ENCODE measurements around the gene PCDHGA10.
"Not testable (repeated sequence)": the region's sequence is repeated elsewhere in the genome, so short reads cannot be mapped to it uniquely, and the experiment has no call there.

The PCDHGA10 gene

DNA sequence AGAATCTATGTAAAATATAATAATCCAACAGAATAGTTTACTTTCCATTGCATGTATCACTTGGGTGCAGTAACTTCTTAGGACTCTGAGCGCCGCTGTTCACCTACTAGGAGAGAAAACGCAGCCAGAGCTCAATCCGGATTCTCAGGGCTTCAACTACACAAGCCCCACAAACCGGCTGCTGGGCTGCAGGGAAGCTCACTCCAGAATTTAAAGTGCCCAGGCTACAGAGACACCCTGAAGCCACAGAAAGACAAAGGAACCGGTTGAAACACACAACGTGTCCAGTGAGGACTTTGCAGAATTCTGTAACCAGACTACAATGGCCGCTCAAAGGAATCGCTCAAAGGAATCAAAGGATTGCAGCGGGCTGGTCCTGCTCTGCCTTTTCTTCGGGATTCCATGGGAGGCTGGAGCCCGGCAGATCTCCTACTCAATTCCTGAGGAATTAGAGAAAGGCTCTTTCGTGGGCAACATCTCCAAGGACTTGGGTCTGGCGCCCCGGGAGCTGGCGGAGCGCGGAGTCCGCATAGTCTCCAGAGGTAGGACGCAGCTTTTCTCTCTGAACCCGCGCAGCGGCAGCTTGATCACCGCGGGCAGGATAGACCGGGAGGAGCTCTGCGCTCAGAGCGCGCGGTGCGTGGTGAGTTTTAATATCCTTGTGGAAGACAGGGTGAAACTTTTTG, at the start of gene PCDHGA10:
PCDHGA10 (plus strand) TSS at position 134 of the 686 bp plus-strand sequence; CDS start at position 323, 189 bp downstream.
- Mint-ChIP-seq H3K9me3 (peaks cover 11% of the 10 kb centered on the region), H3K36me3 (peaks cover 11% of the 10 kb centered on the region), H3K27me3 (peaks cover 27% of the 10 kb centered on the region), H3K4me3 (peak within 1 kb of the TSS; percentile 86), H3K27ac (peak within 1 kb of the TSS; percentile 70), H3K4me1 (peaks cover 10% of the 10 kb centered on the region)
- ATAC-seq (ENCODE audit: low read depth) (peak; percentile 75), DNase-seq (ENCODE audit: low spot score in 2 of 2) (no peak)

DNA sequence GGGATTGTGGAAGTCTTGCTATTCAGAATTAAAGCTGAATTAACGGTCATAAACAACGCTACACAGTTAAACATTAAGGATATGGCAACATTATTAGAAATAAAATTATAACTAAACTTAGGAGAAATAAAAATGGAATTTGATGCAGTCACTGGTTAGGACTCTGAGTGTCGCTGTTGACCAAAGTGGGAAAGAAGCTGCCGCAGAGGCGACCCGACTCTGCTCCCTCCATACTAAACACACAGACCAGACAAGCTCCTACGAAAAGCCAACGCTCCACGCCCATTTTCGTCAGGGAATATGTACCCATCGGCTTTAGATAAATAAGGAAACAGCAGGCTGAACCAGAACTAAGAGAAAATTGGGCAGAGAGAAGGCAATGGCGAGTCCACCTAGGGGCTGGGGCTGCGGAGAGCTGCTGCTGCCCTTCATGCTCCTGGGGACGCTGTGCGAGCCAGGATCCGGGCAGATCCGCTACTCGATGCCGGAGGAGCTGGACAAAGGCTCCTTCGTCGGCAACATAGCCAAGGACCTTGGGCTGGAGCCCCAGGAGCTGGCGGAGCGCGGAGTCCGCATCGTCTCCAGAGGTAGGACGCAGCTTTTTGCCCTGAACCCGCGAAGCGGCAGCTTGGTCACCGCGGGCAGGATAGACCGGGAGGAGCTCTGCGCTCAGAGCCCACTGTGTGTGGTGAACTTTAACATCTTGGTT, 48.7 kb upstream of the PCDHGA10 start, which contains the start of gene PCDHGA5:
PCDHGA5 (plus strand) TSS at position 211 of the 709 bp plus-strand sequence; CDS start at position 380, 169 bp downstream.
- peaks cover 11% of the 10 kb centered on the region for H3K9me3 Mint-ChIP-seq

DNA sequence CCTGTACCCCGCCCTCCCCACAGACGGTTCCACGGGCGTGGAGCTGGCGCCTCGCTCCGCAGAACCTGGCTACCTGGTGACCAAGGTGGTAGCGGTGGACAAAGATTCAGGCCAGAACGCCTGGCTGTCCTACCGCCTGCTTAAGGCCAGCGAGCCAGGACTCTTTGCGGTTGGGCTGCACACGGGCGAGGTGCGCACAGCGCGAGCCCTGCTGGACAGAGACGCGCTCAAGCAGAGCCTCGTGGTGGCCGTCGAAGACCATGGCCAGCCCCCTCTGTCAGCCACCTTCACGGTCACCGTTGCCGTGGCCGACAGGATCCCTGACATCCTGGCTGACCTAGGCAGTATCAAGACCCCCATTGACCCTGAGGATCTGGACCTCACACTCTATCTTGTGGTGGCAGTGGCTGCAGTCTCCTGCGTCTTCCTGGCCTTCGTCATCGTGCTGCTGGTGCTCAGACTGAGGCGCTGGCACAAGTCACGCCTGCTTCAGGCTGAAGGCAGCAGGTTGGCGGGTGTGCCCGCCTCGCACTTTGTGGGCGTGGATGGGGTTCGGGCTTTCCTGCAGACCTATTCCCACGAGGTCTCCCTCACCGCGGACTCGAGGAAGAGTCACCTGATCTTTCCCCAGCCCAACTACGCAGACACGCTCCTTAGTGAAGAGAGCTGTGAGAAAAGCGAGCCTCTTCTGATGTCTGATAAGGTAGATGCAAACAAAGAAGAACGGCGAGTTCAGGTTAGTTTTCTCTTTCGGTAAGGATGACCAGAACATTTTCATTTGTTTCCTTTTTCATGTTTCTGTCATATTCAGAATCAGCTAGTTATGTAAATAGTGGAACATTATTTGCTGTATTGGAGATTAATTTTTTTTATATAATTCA, 46.5 kb upstream of the PCDHGA10 start:
- peaks cover 12% of the 10 kb centered on the region for H3K9me3 Mint-ChIP-seq
- peaks cover 5% of the 10 kb centered on the region for H3K4me1 Mint-ChIP-seq
- H3K27me3 Mint-ChIP-seq = peaks cover 16% of the 10 kb centered on the region
- no peak for DNase-seq (ENCODE audit: low spot score in 2 of 2)
- H3K36me3 Mint-ChIP-seq = peaks cover 6% of the 10 kb centered on the region
- no peak overlapping the region for H3K27ac Mint-ChIP-seq
- no peak for ATAC-seq (ENCODE audit: low read depth)
- H3K4me3 Mint-ChIP-seq = no peak overlapping the region

More for the DNA sequence above, 48.7 kb upstream of the PCDHGA10 start, which contains the start of gene PCDHGA5:
- peaks cover 2% of the 10 kb centered on the region for H3K4me1 Mint-ChIP-seq
- H3K4me3 Mint-ChIP-seq = no peak within 1 kb of the TSS
- DNase-seq (ENCODE audit: low spot score in 2 of 2) (no peak), ATAC-seq (ENCODE audit: low read depth) (no peak)
- H3K36me3 Mint-ChIP-seq = peaks cover 5% of the 10 kb centered on the region
- H3K27me3 Mint-ChIP-seq = peaks cover 15% of the 10 kb centered on the region
- H3K27ac Mint-ChIP-seq = no peak within 1 kb of the TSS

DNA sequence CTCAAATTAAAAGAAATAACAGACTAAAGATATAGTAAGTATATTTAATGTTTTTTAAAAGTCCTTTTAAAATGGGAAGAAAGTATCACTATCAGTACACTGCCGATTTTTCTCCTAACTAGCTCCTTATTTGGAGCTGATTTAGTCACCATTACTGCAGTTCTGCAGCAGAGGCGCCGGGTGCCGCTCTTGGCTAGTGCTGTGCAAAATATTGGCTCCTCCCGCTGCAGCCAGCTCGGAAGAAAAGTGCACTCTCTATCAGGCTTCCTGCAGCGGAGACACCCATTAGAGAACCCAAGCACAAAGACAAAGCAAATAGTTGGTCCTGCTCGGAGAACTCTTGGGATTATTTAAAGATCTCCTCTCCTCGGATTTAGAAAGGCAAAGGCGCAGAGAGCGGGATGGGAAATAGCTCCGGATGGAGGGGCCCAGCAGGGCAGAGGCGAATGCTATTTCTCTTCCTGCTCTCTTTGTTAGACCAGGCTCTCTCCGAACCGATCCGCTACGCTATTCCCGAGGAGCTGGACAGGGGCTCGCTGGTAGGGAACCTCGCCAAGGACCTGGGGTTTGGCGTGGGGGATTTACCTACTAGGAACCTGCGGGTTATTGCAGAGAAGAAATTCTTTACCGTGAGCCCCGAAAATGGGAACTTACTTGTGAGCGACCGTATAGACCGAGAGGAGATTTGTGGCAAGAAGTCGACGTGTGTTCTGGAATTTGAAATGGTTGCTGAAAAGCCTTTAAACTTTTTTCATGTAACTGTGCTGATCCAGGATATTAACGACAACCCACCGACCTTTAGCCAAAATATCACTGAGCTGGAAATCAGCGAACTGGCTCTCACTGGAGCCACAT, 42.6 kb upstream of the PCDHGA10 start, which contains the start of gene PCDHGB3:
PCDHGB3 (plus strand) TSS at position 249 of the 855 bp plus-strand sequence; CDS start at position 402, 153 bp downstream.
- ATAC-seq (ENCODE audit: low read depth) = peak; percentile 93
- peak within 1 kb of the TSS; percentile 95 for H3K4me3 Mint-ChIP-seq
- H3K27ac Mint-ChIP-seq = peak within 1 kb of the TSS; percentile 41
- peak in 1 of 2 donors; percentile 20 for DNase-seq (ENCODE audit: low spot score in 2 of 2)
- peaks cover 2% of the 10 kb centered on the region for H3K4me1 Mint-ChIP-seq
- H3K9me3 Mint-ChIP-seq = peaks cover 8% of the 10 kb centered on the region
- H3K27me3 Mint-ChIP-seq = peaks cover 15% of the 10 kb centered on the region
- peaks cover 3% of the 10 kb centered on the region for H3K36me3 Mint-ChIP-seq

DNA sequence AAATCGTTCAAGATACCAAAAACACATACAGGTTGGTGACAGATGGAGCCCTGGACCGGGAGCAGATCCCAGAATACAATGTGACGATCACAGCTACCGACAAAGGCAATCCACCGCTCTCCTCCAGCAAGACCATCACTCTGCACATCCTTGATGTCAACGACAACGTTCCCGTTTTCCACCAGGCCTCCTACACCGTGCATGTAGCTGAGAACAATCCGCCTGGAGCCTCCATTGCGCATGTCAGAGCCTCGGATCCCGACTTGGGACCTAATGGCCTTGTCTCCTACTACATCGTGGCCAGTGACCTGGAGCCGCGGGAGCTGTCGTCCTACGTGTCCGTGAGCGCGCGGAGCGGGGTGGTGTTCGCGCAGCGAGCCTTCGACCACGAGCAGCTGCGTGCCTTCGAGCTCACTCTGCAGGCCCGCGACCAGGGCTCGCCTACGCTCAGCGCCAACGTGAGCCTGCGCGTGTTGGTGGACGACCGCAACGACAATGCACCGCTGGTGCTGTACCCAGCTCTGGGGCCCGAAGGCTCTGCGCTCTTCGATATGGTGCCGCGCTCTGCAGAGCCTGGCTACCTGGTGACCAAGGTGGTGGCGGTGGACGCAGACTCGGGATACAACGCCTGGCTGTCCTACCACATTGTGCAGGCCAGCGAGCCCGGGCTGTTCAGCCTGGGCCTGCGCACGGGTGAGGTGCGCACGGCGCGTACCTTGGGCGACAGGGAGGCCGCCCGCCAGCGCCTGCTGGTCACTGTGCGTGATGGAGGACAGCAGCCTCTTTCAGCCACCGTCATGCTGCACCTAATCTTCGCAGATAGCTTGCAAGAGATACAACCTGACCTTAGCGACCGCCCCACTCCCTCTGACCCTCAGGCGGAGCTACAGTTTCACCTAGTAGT, 41.0 kb upstream of the PCDHGA10 start:
- Mint-ChIP-seq H3K27me3 (peaks cover 10% of the 10 kb centered on the region), H3K36me3 (peaks cover 3% of the 10 kb centered on the region)
- no peak for ATAC-seq (ENCODE audit: low read depth)

DNA sequence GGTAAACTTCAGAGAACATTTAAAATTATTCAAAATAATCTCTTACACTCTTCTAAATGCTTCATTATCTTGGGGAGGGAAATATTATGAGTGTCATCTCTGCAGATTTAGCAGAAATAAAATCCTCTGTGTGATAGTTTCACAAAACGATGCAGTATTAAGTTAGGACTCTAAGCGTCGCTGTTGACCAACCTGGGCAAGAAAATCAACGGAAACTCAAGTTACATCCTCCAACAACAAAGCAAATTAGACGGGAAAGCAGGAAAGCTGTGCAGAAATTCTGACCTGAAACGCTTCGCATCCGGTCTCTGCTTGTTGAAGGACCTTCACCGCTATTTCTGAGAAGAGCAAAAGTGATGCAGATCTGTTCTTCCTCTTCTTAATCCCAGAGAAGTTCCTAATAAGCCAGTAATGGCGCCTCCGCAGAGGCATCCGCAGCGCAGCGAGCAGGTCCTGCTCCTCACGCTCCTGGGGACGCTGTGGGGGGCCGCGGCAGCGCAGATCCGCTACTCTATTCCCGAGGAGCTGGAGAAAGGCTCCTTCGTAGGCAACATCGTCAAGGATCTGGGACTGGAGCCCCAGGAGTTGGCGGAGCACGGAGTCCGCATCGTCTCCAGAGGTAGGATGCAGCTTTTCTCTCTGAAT, 39.0 kb upstream of the PCDHGA10 start, which contains the start of gene PCDHGA6:
PCDHGA6 (plus strand) TSS at position 219 of the 645 bp plus-strand sequence; CDS start at position 412, 193 bp downstream.
- H3K27ac Mint-ChIP-seq = no peak within 1 kb of the TSS
- H3K4me1 Mint-ChIP-seq = peaks cover 2% of the 10 kb centered on the region
- H3K36me3 Mint-ChIP-seq = peaks cover 5% of the 10 kb centered on the region
- ATAC-seq (ENCODE audit: low read depth) (no peak), DNase-seq (ENCODE audit: low spot score in 2 of 2) (no peak)
- H3K9me3 Mint-ChIP-seq = peaks cover 10% of the 10 kb centered on the region
- peak within 1 kb of the TSS; percentile 24 for H3K4me3 Mint-ChIP-seq
- peaks cover 9% of the 10 kb centered on the region for H3K27me3 Mint-ChIP-seq

More for the DNA sequence above, 41.0 kb upstream of the PCDHGA10 start:
- H3K4me1 Mint-ChIP-seq = peaks cover 2% of the 10 kb centered on the region
- no peak for DNase-seq (ENCODE audit: low spot score in 2 of 2)
- no peak overlapping the region for H3K27ac Mint-ChIP-seq
- no peak overlapping the region for H3K4me3 Mint-ChIP-seq
- peaks cover 8% of the 10 kb centered on the region for H3K9me3 Mint-ChIP-seq

DNA sequence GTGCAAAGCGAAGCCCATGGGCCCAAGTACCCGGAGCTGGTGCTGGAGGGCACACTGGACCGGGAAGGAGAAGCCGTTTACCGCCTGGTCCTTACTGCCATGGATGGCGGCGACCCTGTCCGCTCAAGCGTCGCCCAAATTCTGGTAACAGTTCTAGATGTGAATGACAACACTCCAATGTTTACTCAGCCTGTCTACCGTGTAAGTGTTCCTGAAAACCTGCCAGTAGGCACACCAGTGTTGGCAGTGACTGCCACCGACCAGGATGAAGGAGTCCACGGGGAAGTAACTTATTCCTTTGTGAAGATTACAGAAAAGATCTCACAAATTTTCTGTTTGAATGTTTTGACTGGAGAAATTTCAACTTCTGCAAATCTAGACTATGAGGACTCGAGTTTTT, 38.2 kb upstream of the PCDHGA10 start:
- H3K27ac Mint-ChIP-seq = no peak overlapping the region
- H3K27me3 Mint-ChIP-seq = peaks cover 11% of the 10 kb centered on the region
- ATAC-seq (ENCODE audit: low read depth) = no peak
- no peak for DNase-seq (ENCODE audit: low spot score in 2 of 2)
- H3K9me3 Mint-ChIP-seq = peaks cover 10% of the 10 kb centered on the region
- H3K4me1 Mint-ChIP-seq = peaks cover 2% of the 10 kb centered on the region
- no peak overlapping the region for H3K4me3 Mint-ChIP-seq
- H3K36me3 Mint-ChIP-seq = peaks cover 6% of the 10 kb centered on the region

DNA sequence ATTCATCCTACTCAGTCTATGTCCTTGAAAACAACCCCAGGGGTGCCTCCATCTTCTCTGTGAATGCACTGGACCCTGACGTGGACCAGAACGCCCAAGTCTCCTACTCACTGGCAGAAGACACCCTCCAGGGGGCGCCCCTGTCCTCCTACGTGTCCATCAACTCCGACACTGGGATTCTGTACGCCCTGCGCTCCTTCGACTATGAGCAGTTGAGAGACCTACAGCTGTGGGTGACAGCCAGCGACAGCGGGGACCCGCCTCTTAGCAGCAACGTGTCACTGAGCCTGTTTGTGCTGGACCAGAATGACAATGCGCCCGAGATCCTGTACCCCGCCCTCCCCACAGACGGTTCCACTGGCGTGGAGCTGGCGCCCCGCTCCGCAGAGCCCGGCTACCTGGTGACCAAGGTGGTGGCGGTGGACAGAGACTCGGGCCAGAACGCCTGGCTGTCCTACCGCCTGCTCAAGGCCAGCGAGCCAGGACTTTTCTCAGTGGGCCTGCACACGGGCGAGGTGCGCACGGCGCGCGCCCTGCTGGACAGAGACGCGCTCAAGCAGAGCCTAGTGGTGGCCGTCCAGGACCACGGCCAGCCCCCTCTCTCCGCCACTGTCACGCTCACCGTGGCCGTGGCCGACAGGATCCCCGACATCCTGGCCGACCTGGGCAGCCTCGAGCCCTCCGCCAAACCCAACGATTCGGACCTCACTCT, 37.2 kb upstream of the PCDHGA10 start:
- not testable (repeated sequence) for H3K4me1 Mint-ChIP-seq; H3K4me3 Mint-ChIP-seq; H3K27ac Mint-ChIP-seq; H3K36me3 Mint-ChIP-seq; H3K9me3 Mint-ChIP-seq; ATAC-seq (ENCODE audit: low read depth); DNase-seq (ENCODE audit: low spot score in 2 of 2)
- H3K27me3 Mint-ChIP-seq = peaks cover 11% of the 10 kb centered on the region

DNA sequence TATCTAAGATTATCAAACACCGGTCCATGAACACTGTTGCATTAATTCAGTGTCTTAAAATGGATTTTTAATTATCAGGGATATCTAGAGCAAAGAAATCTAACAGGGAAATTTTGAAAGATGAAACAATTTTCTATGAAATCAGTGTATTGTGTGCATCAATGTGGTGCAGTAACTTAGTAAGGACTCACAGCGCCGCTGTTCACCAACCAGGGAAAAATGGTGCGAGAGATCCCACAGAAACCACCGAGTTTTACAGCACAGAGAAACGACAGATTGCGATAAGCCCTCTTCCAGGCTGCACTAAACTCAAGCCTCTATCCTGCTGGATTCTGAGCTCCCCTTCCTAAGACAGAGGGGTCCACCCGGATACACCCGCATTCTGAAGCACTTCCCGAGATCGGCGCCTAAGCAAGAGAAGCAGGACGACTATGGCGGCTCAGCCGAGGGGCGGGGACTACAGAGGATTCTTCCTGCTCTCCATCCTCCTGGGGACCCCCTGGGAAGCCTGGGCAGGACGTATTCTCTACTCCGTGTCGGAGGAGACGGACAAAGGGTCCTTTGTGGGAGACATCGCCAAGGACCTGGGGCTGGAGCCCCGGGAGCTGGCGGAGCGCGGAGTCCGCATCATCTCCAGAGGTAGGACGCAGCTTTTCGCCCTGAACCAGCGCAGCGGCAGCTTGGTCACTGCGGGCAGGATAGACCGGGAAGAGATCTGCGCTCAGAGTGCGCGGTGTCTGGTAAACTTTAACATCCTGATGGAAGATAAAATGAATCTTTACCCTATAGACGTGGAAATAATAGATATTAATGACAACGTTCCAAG, 30.1 kb upstream of the PCDHGA10 start, which contains the start of gene PCDHGA7:
PCDHGA7 (plus strand) TSS at position 274 of the 826 bp plus-strand sequence; CDS start at position 432, 158 bp downstream.
- H3K27ac Mint-ChIP-seq = no peak within 1 kb of the TSS
- ATAC-seq (ENCODE audit: low read depth) = no peak
- DNase-seq (ENCODE audit: low spot score in 2 of 2) = peak in 1 of 2 donors; percentile 9
- peaks cover 7% of the 10 kb centered on the region for H3K9me3 Mint-ChIP-seq
- H3K4me3 Mint-ChIP-seq = peak within 1 kb of the TSS; percentile 78
- peaks cover 3% of the 10 kb centered on the region for H3K36me3 Mint-ChIP-seq
- no peaks in the 10 kb centered on the region for H3K4me1 Mint-ChIP-seq
- H3K27me3 Mint-ChIP-seq = peaks cover 21% of the 10 kb centered on the region

DNA sequence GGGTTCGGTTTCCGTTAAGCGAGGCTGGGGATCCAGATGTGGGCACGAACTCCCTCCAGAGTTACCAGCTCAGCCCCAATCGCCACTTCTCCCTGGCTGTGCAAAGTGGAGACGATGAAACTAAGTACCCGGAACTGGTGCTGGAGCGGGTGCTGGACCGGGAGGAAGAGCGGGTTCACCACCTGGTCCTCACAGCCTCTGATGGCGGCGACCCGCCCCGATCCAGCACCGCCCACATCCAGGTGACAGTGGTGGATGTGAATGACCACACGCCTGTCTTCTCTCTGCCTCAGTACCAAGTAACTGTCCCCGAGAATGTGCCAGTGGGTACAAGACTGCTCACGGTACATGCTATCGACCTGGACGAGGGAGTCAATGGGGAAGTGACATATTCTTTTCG, 29.4 kb upstream of the PCDHGA10 start:
- Mint-ChIP-seq H3K36me3 (peaks cover 3% of the 10 kb centered on the region), H3K4me1 (no peaks in the 10 kb centered on the region), H3K27ac (no peak overlapping the region), H3K27me3 (peaks cover 21% of the 10 kb centered on the region), H3K4me3 (no peak overlapping the region), H3K9me3 (peaks cover 7% of the 10 kb centered on the region)
- DNase-seq (ENCODE audit: low spot score in 2 of 2) = no peak
- ATAC-seq (ENCODE audit: low read depth) = no peak

All from memory B cell (primary cell).